ENCODE results near the gene RCVRN. TPM values are rescaled to one million over a fixed set of nuclear protein-coding genes. Genes with fewer than 3 reads are reported as not detected.
A peak's percentile ranks its signal among the peaks of the same experiment; 100 is the strongest.

The RCVRN gene
- total and polyA plus RNA-seq, 12 donors, result 0.11 to 0.66 (median 0.29) TPM; not detected in 3

GRCh38 chr17:9918804-9919352 is 13.8 kb upstream of the RCVRN start:
- ATAC-seq, result no peak

DNA sequence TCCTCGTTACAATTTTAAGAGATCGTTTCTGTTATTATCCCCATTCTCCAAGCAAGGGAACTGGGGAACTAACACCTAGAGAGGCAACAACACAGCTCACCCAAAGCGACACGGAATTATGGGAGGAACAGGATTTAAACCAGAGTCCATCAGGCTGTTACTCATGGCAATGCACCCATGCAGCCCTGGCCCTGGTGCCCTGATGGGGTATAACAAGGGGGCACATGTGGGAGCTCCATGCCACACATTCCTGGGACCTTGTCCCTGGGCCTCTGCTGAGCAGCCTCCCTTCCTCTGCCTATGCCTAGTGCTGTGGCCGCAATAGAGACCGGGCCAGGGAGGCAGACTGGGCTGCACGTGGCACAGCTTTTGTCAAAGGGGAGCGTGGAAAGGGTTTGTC is 13.3 kb upstream of the RCVRN start:
- TF ChIP-seq, protein P1, sequence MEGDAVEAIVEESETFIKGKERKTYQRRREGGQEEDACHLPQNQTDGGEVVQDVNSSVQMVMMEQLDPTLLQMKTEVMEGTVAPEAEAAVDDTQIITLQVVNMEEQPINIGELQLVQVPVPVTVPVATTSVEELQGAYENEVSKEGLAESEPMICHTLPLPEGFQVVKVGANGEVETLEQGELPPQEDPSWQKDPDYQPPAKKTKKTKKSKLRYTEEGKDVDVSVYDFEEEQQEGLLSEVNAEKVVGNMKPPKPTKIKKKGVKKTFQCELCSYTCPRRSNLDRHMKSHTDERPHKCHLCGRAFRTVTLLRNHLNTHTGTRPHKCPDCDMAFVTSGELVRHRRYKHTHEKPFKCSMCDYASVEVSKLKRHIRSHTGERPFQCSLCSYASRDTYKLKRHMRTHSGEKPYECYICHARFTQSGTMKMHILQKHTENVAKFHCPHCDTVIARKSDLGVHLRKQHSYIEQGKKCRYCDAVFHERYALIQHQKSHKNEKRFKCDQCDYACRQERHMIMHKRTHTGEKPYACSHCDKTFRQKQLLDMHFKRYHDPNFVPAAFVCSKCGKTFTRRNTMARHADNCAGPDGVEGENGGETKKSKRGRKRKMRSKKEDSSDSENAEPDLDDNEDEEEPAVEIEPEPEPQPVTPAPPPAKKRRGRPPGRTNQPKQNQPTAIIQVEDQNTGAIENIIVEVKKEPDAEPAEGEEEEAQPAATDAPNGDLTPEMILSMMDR (IDR thresholded peaks at IDR 0.05), result no peak
- DNase-seq (no peak), ATAC-seq (no peak)
- H3K4me3 ChIP-seq, result no peak overlapping the region
- no peaks in the 10 kb centered on the region for H3K9me3 ChIP-seq
- H3K27ac ChIP-seq, result no peak overlapping the region
- H3K4me1 ChIP-seq, result no peaks in the 10 kb centered on the region
- WGBS, 2 donors, result 79 to 84% methylated on average over 8 of the region's 8 CpGs
- peaks cover 0 to 95% (median 18%) of the 10 kb centered on the region in 9 donors for H3K36me3 ChIP-seq
- intact Hi-C loops (cut with DNase I), result loop anchor here in 1 of 10 donors (5.0 kb wide), 1 partner anchor 699 kb away; no protein-coding TSS in a partner anchor
- no peaks in the 10 kb centered on the region for H3K27me3 ChIP-seq

More at GRCh38 chr17:9918804-9919352, 13.8 kb upstream of the RCVRN start:
- 84 to 89% methylated on average over 5 of the region's 5 CpGs for WGBS, 2 donors
- no peak overlapping the region for H3K4me3 ChIP-seq
- no peaks in the 10 kb centered on the region for H3K27me3 ChIP-seq
- no peak for DNase-seq
- TF ChIP-seq, protein P1 (IDR thresholded peaks at IDR 0.05), result no peak
- H3K9me3 ChIP-seq, result no peaks in the 10 kb centered on the region
- H3K4me1 ChIP-seq, result no peaks in the 10 kb centered on the region
- no peak overlapping the region for H3K27ac ChIP-seq
- intact Hi-C loops (cut with DNase I), result loop anchor here in 1 of 10 donors (5.0 kb wide), 1 partner anchor 698 kb away; no protein-coding TSS in a partner anchor
- H3K36me3 ChIP-seq, result peaks cover 0 to 95% (median 18%) of the 10 kb centered on the region in 9 donors

GRCh38 chr17:9917801-9918200 is 12.7 kb upstream of the RCVRN start:
- no peaks in the 10 kb centered on the region for H3K27me3 ChIP-seq
- intact Hi-C loops (cut with DNase I), result loop anchor here in 1 of 10 donors (5.0 kb wide), 1 partner anchor 700 kb away; no protein-coding TSS in a partner anchor
- no peaks in the 10 kb centered on the region for H3K9me3 ChIP-seq
- H3K27ac ChIP-seq, result no peak overlapping the region
- TF ChIP-seq, protein P1 (IDR thresholded peaks at IDR 0.05), result no peak
- ATAC-seq, result no peak
- peaks cover 0 to 97% (median 18%) of the 10 kb centered on the region in 9 donors for H3K36me3 ChIP-seq
- 82 to 85% methylated on average over 19 of the region's 19 CpGs for WGBS, 2 donors
- H3K4me1 ChIP-seq, result no peaks in the 10 kb centered on the region
- no peak for DNase-seq
- no peak overlapping the region for H3K4me3 ChIP-seq

DNA sequence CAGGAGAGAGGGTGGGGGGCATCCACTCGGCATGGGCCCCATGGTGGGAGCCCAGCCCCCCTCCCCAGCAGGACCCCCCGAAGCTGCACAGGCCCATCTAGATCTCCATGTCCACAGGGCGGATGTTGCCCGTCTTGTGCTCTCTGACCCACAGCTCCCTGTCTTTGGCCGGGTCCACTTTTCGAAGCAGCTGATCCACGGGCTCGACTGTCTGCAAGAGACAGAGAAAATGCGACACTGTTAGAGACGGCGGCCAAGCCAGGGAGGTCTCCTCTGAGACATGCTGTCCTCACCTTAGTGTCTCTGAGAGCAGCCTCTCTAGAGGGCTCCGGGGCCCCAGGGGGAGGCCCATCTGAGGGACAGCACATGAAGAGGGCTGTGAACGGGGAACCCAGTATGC is 12.1 kb upstream of the RCVRN start:
- intact Hi-C loops (cut with DNase I), result loop anchor here in 1 of 10 donors (5.0 kb wide), 1 partner anchor 700 kb away; no protein-coding TSS in a partner anchor
- TF ChIP-seq, protein P1 (IDR thresholded peaks at IDR 0.05), result no peak
- DNase-seq, result no peak
- WGBS, 2 donors, result 80 to 82% methylated on average over 13 of the region's 13 CpGs
- Histone ChIP-seq H3K27me3 (no peaks in the 10 kb centered on the region), H3K9me3 (no peaks in the 10 kb centered on the region), H3K4me1 (no peaks in the 10 kb centered on the region), H3K27ac (no peak overlapping the region), H3K36me3 (peaks cover 0 to 91% (median 18%) of the 10 kb centered on the region in 9 donors), H3K4me3 (no peak overlapping the region)
- peak in 1 of 8 donors; percentile 42 for ATAC-seq

Data from heart right ventricle (tissue), 16 donors.